ENCODE data around the gene ANKRD23.
A peak's percentile ranks its signal among the peaks of the same experiment; 100 is the strongest.

The ANKRD23 gene

DNA sequence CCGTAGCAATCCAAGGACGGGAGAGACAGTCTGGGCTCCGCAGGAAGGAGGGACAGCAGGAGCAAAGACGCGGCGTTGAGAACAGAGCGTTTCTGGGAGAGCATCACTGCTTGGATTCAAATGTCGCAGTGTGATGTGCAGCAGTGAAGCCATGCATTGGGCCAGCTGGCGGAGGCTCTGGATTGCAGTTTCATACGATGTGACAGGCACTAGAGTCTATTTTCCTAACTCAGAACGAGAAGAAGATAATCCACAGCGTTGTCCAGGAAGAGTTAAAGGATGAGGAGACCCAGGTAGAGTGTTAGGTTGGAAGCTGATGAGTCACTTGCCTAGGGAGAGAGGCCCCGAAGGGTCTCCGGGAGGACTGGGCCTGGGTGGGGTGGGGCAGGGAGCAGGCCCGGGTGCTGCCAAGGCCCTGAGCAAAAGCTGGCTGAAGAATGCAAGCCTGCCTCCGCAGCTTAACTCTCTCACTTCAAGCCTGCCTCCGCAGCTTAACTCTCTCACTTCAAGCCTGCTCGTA is 43.7 kb upstream of the ANKRD23 start:
- TF ChIP-seq, protein P1, sequence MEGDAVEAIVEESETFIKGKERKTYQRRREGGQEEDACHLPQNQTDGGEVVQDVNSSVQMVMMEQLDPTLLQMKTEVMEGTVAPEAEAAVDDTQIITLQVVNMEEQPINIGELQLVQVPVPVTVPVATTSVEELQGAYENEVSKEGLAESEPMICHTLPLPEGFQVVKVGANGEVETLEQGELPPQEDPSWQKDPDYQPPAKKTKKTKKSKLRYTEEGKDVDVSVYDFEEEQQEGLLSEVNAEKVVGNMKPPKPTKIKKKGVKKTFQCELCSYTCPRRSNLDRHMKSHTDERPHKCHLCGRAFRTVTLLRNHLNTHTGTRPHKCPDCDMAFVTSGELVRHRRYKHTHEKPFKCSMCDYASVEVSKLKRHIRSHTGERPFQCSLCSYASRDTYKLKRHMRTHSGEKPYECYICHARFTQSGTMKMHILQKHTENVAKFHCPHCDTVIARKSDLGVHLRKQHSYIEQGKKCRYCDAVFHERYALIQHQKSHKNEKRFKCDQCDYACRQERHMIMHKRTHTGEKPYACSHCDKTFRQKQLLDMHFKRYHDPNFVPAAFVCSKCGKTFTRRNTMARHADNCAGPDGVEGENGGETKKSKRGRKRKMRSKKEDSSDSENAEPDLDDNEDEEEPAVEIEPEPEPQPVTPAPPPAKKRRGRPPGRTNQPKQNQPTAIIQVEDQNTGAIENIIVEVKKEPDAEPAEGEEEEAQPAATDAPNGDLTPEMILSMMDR (IDR thresholded peaks at IDR 0.05; ENCODE audit: low read depth, low read length), result no peak
- no peak overlapping the region for H3K4me3 ChIP-seq (replicated peaks in 1 of 2; ENCODE audit: low read depth in 2 of 2, low read length in 2 of 2)
- peak in 1 of 2 donors; percentile 31 for DNase-seq (ENCODE audit: low read depth in 2 of 2)

DNA sequence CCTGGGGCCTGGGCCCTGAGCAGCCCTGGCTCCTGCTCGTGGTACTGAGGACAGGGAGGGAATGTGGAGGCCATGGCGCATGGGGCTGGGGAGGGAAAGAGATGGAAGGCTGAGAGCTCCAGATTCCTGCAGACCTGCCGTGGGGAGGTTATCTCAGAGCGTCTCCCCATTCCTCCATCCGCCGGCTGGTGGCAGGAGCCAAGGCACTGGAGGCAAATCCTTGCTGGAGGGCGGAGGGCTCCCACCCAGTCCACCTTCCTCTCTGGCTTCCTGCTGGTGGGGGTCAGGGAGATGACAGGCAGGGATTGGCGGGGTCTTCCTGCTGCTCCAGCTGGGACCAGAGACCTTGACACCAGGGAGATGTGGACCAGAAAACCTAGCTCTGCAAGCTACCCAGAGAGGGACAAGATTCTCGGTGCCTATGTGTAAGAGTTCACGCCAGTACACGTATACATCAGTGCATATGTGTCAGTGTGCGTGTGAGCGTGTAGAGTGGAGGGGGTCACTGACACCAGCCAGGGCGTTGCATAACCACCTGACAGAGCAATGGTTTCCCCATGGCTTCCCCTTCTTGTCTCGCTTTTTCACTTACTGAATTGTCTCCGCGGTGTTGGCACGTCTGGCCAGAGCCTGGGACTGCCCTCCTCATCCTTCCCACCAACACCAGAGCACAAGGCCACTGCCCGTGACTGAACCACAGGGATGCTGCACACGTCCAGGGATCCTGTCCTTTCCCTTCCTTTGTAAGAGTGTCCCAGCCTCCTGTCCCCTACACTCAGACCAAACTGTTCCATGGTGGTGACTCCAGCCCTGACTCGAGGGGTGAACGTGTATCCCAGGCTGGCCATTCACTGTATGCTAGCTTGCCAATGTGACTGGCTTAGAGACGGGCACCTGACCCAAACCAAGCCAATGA is 41.9 kb upstream of the ANKRD23 start:
- TF ChIP-seq, protein P1 (IDR thresholded peaks at IDR 0.05; ENCODE audit: low read depth, low read length), result no peak
- no peak overlapping the region for H3K4me3 ChIP-seq (replicated peaks in 1 of 2; ENCODE audit: low read depth in 2 of 2, low read length in 2 of 2)
- DNase-seq (ENCODE audit: low read depth in 2 of 2), result no peak

DNA sequence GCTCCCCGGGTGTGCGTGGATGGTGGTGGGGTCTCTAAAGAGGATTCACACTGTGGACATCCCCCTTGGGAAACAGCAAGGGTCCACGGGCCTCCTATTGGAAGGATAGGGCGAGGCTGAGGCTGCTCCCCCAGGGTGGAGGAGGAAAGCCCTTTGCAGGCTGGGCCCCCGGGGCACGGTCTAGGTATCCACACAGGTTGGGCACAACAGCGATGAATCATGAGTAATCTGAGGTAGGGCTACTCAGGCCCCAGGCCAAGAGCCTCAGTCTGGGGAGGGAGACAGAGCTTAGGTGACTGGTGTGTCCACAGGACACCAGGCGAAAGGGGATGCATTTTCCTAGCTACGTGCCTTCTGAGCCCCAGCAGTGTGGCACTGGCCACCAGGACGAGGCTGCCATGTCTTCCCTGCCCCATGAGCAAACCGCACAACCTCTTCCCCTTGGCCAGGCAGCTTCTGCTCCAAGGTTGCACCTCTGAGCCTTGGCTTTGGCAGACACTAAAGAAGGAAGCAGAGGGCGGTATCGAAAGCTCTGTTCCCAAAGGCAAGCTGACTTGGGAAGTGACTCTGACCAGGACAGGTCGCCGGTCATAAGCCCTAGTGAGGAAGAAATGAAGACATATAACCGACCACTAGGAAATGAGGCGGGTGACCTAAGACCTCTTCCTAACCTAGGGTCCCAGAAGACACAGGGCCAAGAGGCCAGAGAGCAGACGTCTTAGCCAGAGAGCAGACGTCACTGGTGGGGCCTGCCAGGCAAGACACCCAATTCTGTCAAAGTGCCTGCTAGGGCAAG is 40.7 kb upstream of the ANKRD23 start:
- no peak overlapping the region for H3K4me3 ChIP-seq (replicated peaks in 1 of 2; ENCODE audit: low read depth in 2 of 2, low read length in 2 of 2)
- TF ChIP-seq, protein P1 (IDR thresholded peaks at IDR 0.05; ENCODE audit: low read depth, low read length), result no peak
- DNase-seq (ENCODE audit: low read depth in 2 of 2), result no peak

DNA sequence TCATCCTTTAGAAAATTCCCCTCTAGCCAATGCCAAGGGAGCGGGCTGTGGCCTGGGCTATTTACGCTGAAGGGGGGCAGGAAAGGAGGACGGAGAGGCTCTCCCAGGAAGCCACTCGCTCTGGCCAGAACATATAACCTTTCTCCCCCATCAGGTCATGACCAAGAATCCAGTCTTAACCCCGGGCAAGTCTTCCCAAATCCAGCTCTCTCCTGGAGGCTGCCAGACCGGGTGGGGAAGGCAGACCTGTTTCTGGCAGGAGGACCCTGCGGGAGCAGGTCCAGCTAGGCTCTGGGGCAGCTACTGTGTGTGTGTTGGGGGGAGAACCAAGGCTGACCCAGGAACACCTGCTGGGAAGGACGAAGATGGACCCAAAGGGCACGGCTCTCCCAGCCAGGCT is 39.5 kb upstream of the ANKRD23 start:
- no peak for DNase-seq (ENCODE audit: low read depth in 2 of 2)
- TF ChIP-seq, protein P1 (IDR thresholded peaks at IDR 0.05; ENCODE audit: low read depth, low read length), result no peak
- H3K4me3 ChIP-seq (replicated peaks in 1 of 2; ENCODE audit: low read depth in 2 of 2, low read length in 2 of 2), result no peak overlapping the region

DNA sequence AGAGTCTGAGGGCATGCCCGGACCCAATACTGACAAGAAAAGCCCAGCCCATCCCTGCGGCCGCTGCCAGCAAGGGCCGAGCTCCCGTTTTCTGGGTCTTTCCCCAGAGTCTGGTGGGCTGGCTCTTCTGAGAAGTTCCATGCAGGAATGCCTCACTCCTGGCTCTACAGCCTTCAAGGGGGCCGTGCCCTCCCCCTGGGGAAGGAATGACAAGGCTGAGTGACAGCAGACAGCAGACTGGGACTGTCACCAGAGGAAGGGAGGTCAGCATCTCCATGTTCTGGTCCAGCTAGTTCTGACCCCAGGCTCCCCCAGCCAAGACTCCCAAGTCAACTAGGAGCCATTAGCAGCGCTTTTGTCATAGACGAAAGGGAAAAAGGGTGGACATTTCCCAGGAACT is 39.1 kb upstream of the ANKRD23 start:
- no peak for DNase-seq (ENCODE audit: low read depth in 2 of 2)
- H3K4me3 ChIP-seq (replicated peaks in 1 of 2; ENCODE audit: low read depth in 2 of 2, low read length in 2 of 2), result no peak overlapping the region
- TF ChIP-seq, protein P1 (IDR thresholded peaks at IDR 0.05; ENCODE audit: low read depth, low read length), result no peak

DNA sequence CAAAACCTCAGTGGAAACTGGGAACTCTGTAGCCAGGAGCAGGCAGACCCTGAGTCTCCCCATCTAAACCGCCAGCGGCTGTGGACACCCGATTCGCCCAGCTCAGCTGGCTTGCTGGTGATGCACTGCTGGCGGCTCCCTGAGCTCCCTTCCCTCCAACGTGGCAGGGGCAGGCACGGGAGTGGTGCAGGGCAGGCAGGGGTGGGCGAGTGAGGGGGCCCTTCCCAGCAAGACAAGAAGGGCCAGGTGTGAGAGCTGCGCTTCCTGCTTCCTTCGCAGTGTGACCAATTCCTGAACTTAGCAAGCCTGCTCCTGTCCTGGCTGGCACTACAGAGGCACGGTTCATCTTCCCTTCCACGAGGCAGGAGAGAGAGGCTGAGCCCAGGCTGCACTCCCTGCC is 38.4 kb upstream of the ANKRD23 start:
- DNase-seq (ENCODE audit: low read depth in 2 of 2), result no peak
- H3K4me3 ChIP-seq (replicated peaks in 1 of 2; ENCODE audit: low read depth in 2 of 2, low read length in 2 of 2), result no peak overlapping the region
- TF ChIP-seq, protein P1 (IDR thresholded peaks at IDR 0.05; ENCODE audit: low read depth, low read length), result no peak
